Esophagus muscularis mucosa (tissue), 4 donors: ENCODE results near the gene FRAS1. TPM values are rescaled to one million over a fixed set of nuclear protein-coding genes. Genes with fewer than 3 reads are reported as not detected.

Experiments used
- DNase-seq: peaks from one replicate; pipeline ENCODE4 v3.0.0-alpha.2; 2017; ENCODE audit errors: extremely low spot score
- H3K27ac ChIP-seq, 4 donors: fragments of 200-600 bp; sonication (generic); replicated peaks in 1 of 4; 1 replicate in 3 of 4; 2 replicates in 1 of 4; pipeline ENCODE4 v1.5.1; 2016 to 2019; ENCODE audit warnings: mild to moderate bottlenecking in 1 of 4
- H3K27me3 ChIP-seq, 4 donors: fragments of 200-600 bp; sonication (generic); one replicate each; pipeline versions ENCODE4 v1.5.1 to v1.6.0; 2016 to 2019
- H3K36me3 ChIP-seq, 4 donors: fragments of 200-600 bp; sonication (generic); one replicate each; pipeline ENCODE4 v1.5.1; 2016 to 2019
- H3K4me1 ChIP-seq, 4 donors: fragments of 200-600 bp; sonication (generic); one replicate each; pipeline ENCODE4 v1.5.1; 2016 to 2019
- H3K4me3 ChIP-seq, 4 donors: fragments of 200-600 bp; sonication (generic); 1 replicate in 2 of 4; 2 replicates in 2 of 4; pipeline ENCODE4 v1.5.1; 2016 to 2019; ENCODE audit warnings: mild to moderate bottlenecking in 4 of 4, moderate library complexity in 1 of 4
- H3K9me3 ChIP-seq, 4 donors: fragments of 200-600 bp; sonication (generic); 1 replicate in 3 of 4; 2 replicates in 1 of 4; pipeline ENCODE4 v1.5.1; 2016 to 2019
- EP300 ChIP-seq: sonication (generic); formaldehyde crosslinking; IDR thresholded peaks from one replicate; pipeline ENCODE4 v1.6.1; 2017; ENCODE audit warnings: antibody characterized with exemption
- POLR2A ChIP-seq: fragments of 450-650 bp; IDR thresholded peaks from one replicate; pipeline ENCODE4 v1.6.1; 2017; ENCODE audit warnings: antibody characterized with exemption, moderate library complexity, mild to moderate bottlenecking, low read depth
- POLR2AphosphoS5 ChIP-seq, 2 donors: sonication (generic); formaldehyde crosslinking; IDR thresholded peaks; one replicate each; pipeline ENCODE4 v1.6.1; 2017; ENCODE audit warnings: antibody characterized with exemption in 2 of 2
- WGBS: methylation state at CpG from one replicate; pipeline ENCODE4 v1.1.5; 2018; 5-methylcytosine and 5-hydroxymethylcytosine counted together
- intact Hi-C: fragments of 100-400 bp; cut with DNase I; formaldehyde crosslinking; loops from one replicate; pipeline ENCODE4 v1.15.1; 2023
- total RNA-seq, 4 donors: library from RNA; depleted of rRNA; stranded (reverse); fragments of >200 nt; gene quantifications; one replicate each; pipeline versions ENCODE4 v1.1.0 to v1.2.1, GENCODE V29; 2016
- TF ChIP-seq, protein P1 (sequence below), 3 experiments: fragments of 200-600 bp in 2 of 3; fragments of 450-650 bp in 1 of 3; sonication (generic) in 2 of 3; IDR thresholded peaks; one replicate each; pipeline ENCODE4 v1.5.1; 2017 to 2019; ENCODE audit warnings: antibody characterized with exemption in 3 of 3, mild to moderate bottlenecking in 2 of 3, moderate library complexity in 1 of 3

FRAS1 gene
- total RNA-seq, 4 donors from 2014 or later, result 5.3 to 8.7 (median 5.7) TPM

GRCh38 chr4:78346222-78346621 is 289.1 kb downstream of the FRAS1 start:
- H3K4me3 ChIP-seq, result no peak overlapping the region
- intact Hi-C loops, result no loop called here
- H3K9me3 ChIP-seq, result no peaks in the 10 kb centered on the region
- DNase-seq, result no peak
- no peak overlapping the region for H3K27ac ChIP-seq
- H3K4me1 ChIP-seq, result peaks cover 0 to 5% (median 0%) of the 10 kb centered on the region in 4 donors
- TF ChIP-seq POLR2AphosphoS5 (IDR thresholded peaks at IDR 0.05) (no peak), EP300 (no peak), POLR2A (no peak)
- TF ChIP-seq, protein P1, sequence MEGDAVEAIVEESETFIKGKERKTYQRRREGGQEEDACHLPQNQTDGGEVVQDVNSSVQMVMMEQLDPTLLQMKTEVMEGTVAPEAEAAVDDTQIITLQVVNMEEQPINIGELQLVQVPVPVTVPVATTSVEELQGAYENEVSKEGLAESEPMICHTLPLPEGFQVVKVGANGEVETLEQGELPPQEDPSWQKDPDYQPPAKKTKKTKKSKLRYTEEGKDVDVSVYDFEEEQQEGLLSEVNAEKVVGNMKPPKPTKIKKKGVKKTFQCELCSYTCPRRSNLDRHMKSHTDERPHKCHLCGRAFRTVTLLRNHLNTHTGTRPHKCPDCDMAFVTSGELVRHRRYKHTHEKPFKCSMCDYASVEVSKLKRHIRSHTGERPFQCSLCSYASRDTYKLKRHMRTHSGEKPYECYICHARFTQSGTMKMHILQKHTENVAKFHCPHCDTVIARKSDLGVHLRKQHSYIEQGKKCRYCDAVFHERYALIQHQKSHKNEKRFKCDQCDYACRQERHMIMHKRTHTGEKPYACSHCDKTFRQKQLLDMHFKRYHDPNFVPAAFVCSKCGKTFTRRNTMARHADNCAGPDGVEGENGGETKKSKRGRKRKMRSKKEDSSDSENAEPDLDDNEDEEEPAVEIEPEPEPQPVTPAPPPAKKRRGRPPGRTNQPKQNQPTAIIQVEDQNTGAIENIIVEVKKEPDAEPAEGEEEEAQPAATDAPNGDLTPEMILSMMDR (IDR thresholded peaks at IDR 0.05), result no peak
- H3K36me3 ChIP-seq, result no peaks in the 10 kb centered on the region
- no peaks in the 10 kb centered on the region for H3K27me3 ChIP-seq
- WGBS, result 84% methylated on average over 5 of the region's 5 CpGs

- H3K4me1 ChIP-seq, result no peaks in the 10 kb centered on the region
- no peak for DNase-seq
- TF ChIP-seq, protein P1 (IDR thresholded peaks at IDR 0.05), result no peak
- no peaks in the 10 kb centered on the region for H3K36me3 ChIP-seq
- intact Hi-C loops, result no loop called here
- WGBS, result 89% methylated on average over 3 of the region's 3 CpGs
- H3K27me3 ChIP-seq, result no peaks in the 10 kb centered on the region
- H3K27ac ChIP-seq, result no peak overlapping the region
- no peak overlapping the region for H3K4me3 ChIP-seq
- no peaks in the 10 kb centered on the region for H3K9me3 ChIP-seq
Measured at GRCh38 chr4:78347527-78347926, 290.4 kb downstream of the FRAS1 start.

DNA sequence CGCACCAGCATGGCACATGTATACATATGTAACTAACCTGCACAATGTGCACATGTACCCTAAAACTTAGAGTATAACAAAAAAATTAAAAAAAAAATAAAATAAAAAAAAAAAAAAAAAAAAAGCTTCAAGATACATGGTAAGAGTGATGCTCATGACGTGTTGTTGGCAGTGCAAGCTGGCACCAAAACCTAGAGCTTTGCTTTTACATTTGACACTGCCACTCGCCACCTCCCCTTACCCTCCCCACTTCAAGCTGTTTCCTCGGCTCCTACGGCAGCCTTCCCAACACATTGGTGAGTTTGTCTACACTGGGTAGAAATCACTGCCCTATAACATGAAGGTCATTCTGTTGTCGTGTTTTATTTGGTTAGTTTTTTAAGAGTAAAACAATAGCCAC is 296.8 kb downstream of the FRAS1 start:
- Histone ChIP-seq H3K9me3 (no peaks in the 10 kb centered on the region), H3K27me3 (no peaks in the 10 kb centered on the region), H3K36me3 (no peaks in the 10 kb centered on the region), H3K27ac (no peak overlapping the region), H3K4me1 (no peaks in the 10 kb centered on the region), H3K4me3 (no peak overlapping the region)
- DNase-seq, result no peak
- intact Hi-C loops, result no loop called here
- 89% methylated on average over 5 of the region's 6 CpGs for WGBS
- TF ChIP-seq, protein P1 (IDR thresholded peaks at IDR 0.05), result no peak
- TF ChIP-seq EP300 (no peak), POLR2A (no peak), POLR2AphosphoS5 (IDR thresholded peaks at IDR 0.05) (no peak)

GRCh38 chr4:78354782-78355181 is 297.7 kb downstream of the FRAS1 start:
- WGBS, result 76% methylated on average over 4 of the region's 4 CpGs

DNA sequence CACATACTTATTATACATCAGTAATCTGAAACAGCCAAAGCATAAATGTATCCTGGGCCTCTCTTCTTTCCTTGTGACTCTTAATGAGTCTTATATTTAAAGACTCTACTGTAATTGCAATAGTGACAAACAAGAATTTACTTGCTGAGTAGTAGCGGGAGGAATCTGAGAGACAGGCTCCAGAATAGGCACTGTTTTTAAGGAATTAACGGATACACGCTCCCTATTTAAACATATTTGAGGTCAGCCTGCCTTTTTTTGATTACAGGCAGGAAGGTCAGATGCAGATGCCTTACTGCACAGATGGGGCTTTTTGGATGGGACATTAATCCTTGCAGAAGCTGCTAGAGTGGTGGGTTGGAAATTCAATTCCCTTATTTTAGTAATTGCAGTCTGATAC is 298.2 kb downstream of the FRAS1 start:
- Histone ChIP-seq H3K27ac (no peak overlapping the region), H3K4me3 (no peak overlapping the region), H3K36me3 (no peaks in the 10 kb centered on the region), H3K4me1 (no peaks in the 10 kb centered on the region), H3K9me3 (no peaks in the 10 kb centered on the region), H3K27me3 (no peaks in the 10 kb centered on the region)
- DNase-seq, result no peak
- TF ChIP-seq, protein P1 (IDR thresholded peaks at IDR 0.05), result no peak
- no peak for TF ChIP-seq POLR2AphosphoS5 (IDR thresholded peaks at IDR 0.05)
- TF ChIP-seq POLR2A, result no peak
- TF ChIP-seq EP300, result no peak
- 90% methylated on average over 3 of the region's 3 CpGs for WGBS
- intact Hi-C loops, result no loop called here

More at GRCh38 chr4:78354782-78355181, 297.7 kb downstream of the FRAS1 start:
- no peaks in the 10 kb centered on the region for H3K4me1 ChIP-seq
- H3K27me3 ChIP-seq, result no peaks in the 10 kb centered on the region
- TF ChIP-seq POLR2AphosphoS5 (IDR thresholded peaks at IDR 0.05) (no peak), POLR2A (no peak)
- TF ChIP-seq, protein P1 (IDR thresholded peaks at IDR 0.05), result no peak
- H3K4me3 ChIP-seq, result no peak overlapping the region
- no peak overlapping the region for H3K27ac ChIP-seq
- DNase-seq, result no peak
- intact Hi-C loops, result no loop called here
- H3K36me3 ChIP-seq, result no peaks in the 10 kb centered on the region
- H3K9me3 ChIP-seq, result no peaks in the 10 kb centered on the region
